ENCODE results near the gene RAB20. TPM values are rescaled to one million over a fixed set of nuclear protein-coding genes. Genes with fewer than 3 reads are reported as not detected.
"Not testable (repeated sequence)": the region's sequence is repeated elsewhere in the genome, so short reads cannot be mapped to it uniquely, and the experiment has no call there.

RAB20 gene
- total RNA-seq, 1 donor from 2014 or later = 2.6 TPM

- Mint-ChIP-seq H3K27ac (ENCODE audit: unreplicated experiment) (no peak overlapping the region), H3K4me1 (ENCODE audit: low read depth, unreplicated experiment) (peaks cover 1% of the 10 kb centered on the region), H3K27me3 (ENCODE audit: low read depth, unreplicated experiment) (peaks cover 10% of the 10 kb centered on the region), H3K4me3 (ENCODE audit: unreplicated experiment) (no peak overlapping the region), H3K9me3 (ENCODE audit: unreplicated experiment) (peaks cover 2% of the 10 kb centered on the region), H3K36me3 (ENCODE audit: low read depth, unreplicated experiment) (no peaks in the 10 kb centered on the region)
- H3K4me3 ChIP-seq (ENCODE audit: insufficient read depth, low read depth, low read length) = no peak overlapping the region
- H3K27me3 ChIP-seq (ENCODE audit: insufficient read depth, low read length) = no peaks in the 10 kb centered on the region
- TF ChIP-seq, protein P1, sequence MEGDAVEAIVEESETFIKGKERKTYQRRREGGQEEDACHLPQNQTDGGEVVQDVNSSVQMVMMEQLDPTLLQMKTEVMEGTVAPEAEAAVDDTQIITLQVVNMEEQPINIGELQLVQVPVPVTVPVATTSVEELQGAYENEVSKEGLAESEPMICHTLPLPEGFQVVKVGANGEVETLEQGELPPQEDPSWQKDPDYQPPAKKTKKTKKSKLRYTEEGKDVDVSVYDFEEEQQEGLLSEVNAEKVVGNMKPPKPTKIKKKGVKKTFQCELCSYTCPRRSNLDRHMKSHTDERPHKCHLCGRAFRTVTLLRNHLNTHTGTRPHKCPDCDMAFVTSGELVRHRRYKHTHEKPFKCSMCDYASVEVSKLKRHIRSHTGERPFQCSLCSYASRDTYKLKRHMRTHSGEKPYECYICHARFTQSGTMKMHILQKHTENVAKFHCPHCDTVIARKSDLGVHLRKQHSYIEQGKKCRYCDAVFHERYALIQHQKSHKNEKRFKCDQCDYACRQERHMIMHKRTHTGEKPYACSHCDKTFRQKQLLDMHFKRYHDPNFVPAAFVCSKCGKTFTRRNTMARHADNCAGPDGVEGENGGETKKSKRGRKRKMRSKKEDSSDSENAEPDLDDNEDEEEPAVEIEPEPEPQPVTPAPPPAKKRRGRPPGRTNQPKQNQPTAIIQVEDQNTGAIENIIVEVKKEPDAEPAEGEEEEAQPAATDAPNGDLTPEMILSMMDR (IDR thresholded peaks at IDR 0.05; ENCODE audit: insufficient read depth, low read depth, low read length) = no peak
- no peak for TF ChIP-seq EZH2 (IDR thresholded peaks at IDR 0.05; ENCODE audit: insufficient read depth, low read length)
- FAIRE-seq = no peak
- H3K4me2 ChIP-seq (ENCODE audit: low read length) = no peak overlapping the region
- H3K9me3 ChIP-seq (ENCODE audit: insufficient read depth, low read depth, low read length) = no peaks in the 10 kb centered on the region
- no peaks in the 10 kb centered on the region for H3K36me3 ChIP-seq (ENCODE audit: insufficient read depth, low read length)
- no peak for DNase-seq (ENCODE audit: low read depth)
- no peaks in the 10 kb centered on the region for H3K79me2 ChIP-seq (ENCODE audit: insufficient read depth, low read length)
- no peak overlapping the region for H3K9ac ChIP-seq (ENCODE audit: low read length)
- H3K4me1 ChIP-seq (ENCODE audit: insufficient read depth, low read length) = no peaks in the 10 kb centered on the region
- H4K20me1 ChIP-seq (ENCODE audit: insufficient read depth, low read length) = no peaks in the 10 kb centered on the region
- no peak overlapping the region for H2AFZ ChIP-seq (ENCODE audit: low read depth, low read length)
- H3K27ac ChIP-seq (ENCODE audit: low read depth, low read length) = no peak overlapping the region
Measured at GRCh38 chr13:110607675-110608224, 46.2 kb upstream of the RAB20 start.

GRCh38 chr13:110606281-110606680, 44.8 kb upstream of the RAB20 start:
- not testable (repeated sequence) for H3K4me2 ChIP-seq (ENCODE audit: low read length); H3K79me2 ChIP-seq (ENCODE audit: insufficient read depth, low read length); H3K27me3 Mint-ChIP-seq (ENCODE audit: low read depth, unreplicated experiment); H4K20me1 ChIP-seq (ENCODE audit: insufficient read depth, low read length); H3K27ac Mint-ChIP-seq (ENCODE audit: unreplicated experiment); H3K9me3 ChIP-seq (ENCODE audit: insufficient read depth, low read depth, low read length); H3K4me1 Mint-ChIP-seq (ENCODE audit: low read depth, unreplicated experiment); H3K4me1 ChIP-seq (ENCODE audit: insufficient read depth, low read length); H3K9ac ChIP-seq (ENCODE audit: low read length); FAIRE-seq; H3K4me3 Mint-ChIP-seq (ENCODE audit: unreplicated experiment); H2AFZ ChIP-seq (ENCODE audit: low read depth, low read length); H3K36me3 Mint-ChIP-seq (ENCODE audit: low read depth, unreplicated experiment); H3K27me3 ChIP-seq (ENCODE audit: insufficient read depth, low read length); H3K4me3 ChIP-seq (ENCODE audit: insufficient read depth, low read depth, low read length); H3K9me3 Mint-ChIP-seq (ENCODE audit: unreplicated experiment); DNase-seq (ENCODE audit: low read depth); H3K36me3 ChIP-seq (ENCODE audit: insufficient read depth, low read length); H3K27ac ChIP-seq (ENCODE audit: low read depth, low read length)

- Mint-ChIP-seq H3K9me3 (ENCODE audit: unreplicated experiment) (peaks cover 2% of the 10 kb centered on the region), H3K27me3 (ENCODE audit: low read depth, unreplicated experiment) (peaks cover 9% of the 10 kb centered on the region), H3K36me3 (ENCODE audit: low read depth, unreplicated experiment) (no peaks in the 10 kb centered on the region), H3K4me1 (ENCODE audit: low read depth, unreplicated experiment) (peaks cover 2% of the 10 kb centered on the region), H3K4me3 (ENCODE audit: unreplicated experiment) (no peak overlapping the region), H3K27ac (ENCODE audit: unreplicated experiment) (no peak overlapping the region)
- H3K4me3 ChIP-seq (ENCODE audit: insufficient read depth, low read depth, low read length) = no peak overlapping the region
- H3K4me1 ChIP-seq (ENCODE audit: insufficient read depth, low read length) = no peaks in the 10 kb centered on the region
- H3K9ac ChIP-seq (ENCODE audit: low read length) = no peak overlapping the region
- peaks cover 2% of the 10 kb centered on the region for H3K27me3 ChIP-seq (ENCODE audit: insufficient read depth, low read length)
- no peaks in the 10 kb centered on the region for H3K79me2 ChIP-seq (ENCODE audit: insufficient read depth, low read length)
- DNase-seq (ENCODE audit: low read depth) (no peak), FAIRE-seq (no peak)
- no peaks in the 10 kb centered on the region for H3K9me3 ChIP-seq (ENCODE audit: insufficient read depth, low read depth, low read length)
- no peak for TF ChIP-seq EZH2 (IDR thresholded peaks at IDR 0.05; ENCODE audit: insufficient read depth, low read length)
- TF ChIP-seq, protein P1 (IDR thresholded peaks at IDR 0.05; ENCODE audit: insufficient read depth, low read depth, low read length) = no peak
- no peak overlapping the region for H3K27ac ChIP-seq (ENCODE audit: low read depth, low read length)
- no peak overlapping the region for H3K4me2 ChIP-seq (ENCODE audit: low read length)
- H4K20me1 ChIP-seq (ENCODE audit: insufficient read depth, low read length) = no peaks in the 10 kb centered on the region
- no peaks in the 10 kb centered on the region for H3K36me3 ChIP-seq (ENCODE audit: insufficient read depth, low read length)
- H2AFZ ChIP-seq (ENCODE audit: low read depth, low read length) = no peak overlapping the region
Measured at GRCh38 chr13:110605132-110605531, 43.6 kb upstream of the RAB20 start.

All from astrocyte (in vitro differentiated cells and primary cell).